Uterus (tissue), 4 donors: Measurements from ENCODE around the gene PIGM. TPM values are rescaled to one million over a fixed set of nuclear protein-coding genes. Genes with fewer than 3 reads are reported as not detected.

ENCODE experiments used
- DNase-seq, 2 donors: peaks; one replicate each; pipeline ENCODE4 v3.0.0-alpha.2; 2019 to 2020
- H3K27ac ChIP-seq, 2 donors: fragments of 200-600 bp; sonication (generic); 1 replicate in 1 of 2; 2 replicates in 1 of 2; pipeline ENCODE4 v1.5.1; 2016 to 2018
- H3K27me3 ChIP-seq, 2 donors: fragments of 200-600 bp; sonication (generic); one replicate each; pipeline ENCODE4 v1.5.1; 2018 to 2019; ENCODE audit warnings: control low read depth in 1 of 2
- H3K36me3 ChIP-seq, 2 donors: fragments of 200-600 bp; sonication (generic); one replicate each; pipeline ENCODE4 v1.5.1; 2019; ENCODE audit warnings: control low read depth in 1 of 2
- H3K4me1 ChIP-seq, 2 donors: fragments of 200-600 bp; sonication (generic); one replicate each; pipeline ENCODE4 v1.5.1; 2018 to 2019; ENCODE audit warnings: control low read depth in 1 of 2
- H3K4me3 ChIP-seq, 2 donors: fragments of 200-600 bp; sonication (generic); 1 replicate in 1 of 2; 2 replicates in 1 of 2; pipeline ENCODE4 v1.5.1; 2018 to 2019; ENCODE audit warnings: mild to moderate bottlenecking in 1 of 2
- H3K9me3 ChIP-seq, 2 donors: fragments of 200-600 bp; sonication (generic); one replicate each; pipeline ENCODE4 v1.5.1; 2019; ENCODE audit warnings: control low read depth in 1 of 2
- CTCF ChIP-seq, 4 experiments: fragments of 200-600 bp in 2 of 4; fragments of 450-650 bp in 2 of 4; sonication (generic) in 2 of 4; IDR thresholded peaks; one replicate each; pipeline ENCODE4 v1.5.1; 2016 to 2019; ENCODE audit warnings: antibody characterized with exemption in 4 of 4, mild to moderate bottlenecking in 2 of 4, moderate library complexity in 1 of 4
- POLR2A ChIP-seq, 2 donors: fragments of 450-650 bp; IDR thresholded peaks; one replicate each; pipeline ENCODE4 v1.6.1; 2016; ENCODE audit warnings: antibody characterized with exemption in 2 of 2, mild to moderate bottlenecking in 1 of 2, moderate library complexity in 1 of 2
- intact Hi-C: fragments of 100-400 bp; cut with DNase I; formaldehyde crosslinking; loops from one replicate; pipeline ENCODE4 v1.15.1; 2023; ENCODE audit warnings: low total_unique reads
- total RNA-seq, 4 donors: library from RNA; depleted of rRNA in 3 of 4; stranded (reverse); fragments of >200 nt in 3 of 4; gene quantifications; one replicate each; pipeline versions ENCODE4 v1.1.0 to v1.2.4, GENCODE V29; 2014 to 2023
- donor health status: DM: yes; HTN: yes; CAD: no.

Gene PIGM
- total RNA-seq, 4 donors from 2014 or later = 1.8 to 9.4 (median 7.5) TPM

- Histone ChIP-seq H3K27ac (no peak overlapping the region), H3K36me3 (no peaks in the 10 kb centered on the region), H3K9me3 (no peaks in the 10 kb centered on the region), H3K4me3 (no peak overlapping the region), H3K27me3 (peaks cover 0 to 8% of the 10 kb centered on the region in 2 donors), H3K4me1 (no peaks in the 10 kb centered on the region)
- DNase-seq = no peak
- intact Hi-C loops = no loop called here
- TF ChIP-seq POLR2A (IDR thresholded peaks at IDR 0.05) (no peak), CTCF (IDR thresholded peaks at IDR 0.05) (no peak)
Observed at GRCh38 chr1:160077486-160077885, 45.7 kb upstream of the PIGM start.

DNA sequence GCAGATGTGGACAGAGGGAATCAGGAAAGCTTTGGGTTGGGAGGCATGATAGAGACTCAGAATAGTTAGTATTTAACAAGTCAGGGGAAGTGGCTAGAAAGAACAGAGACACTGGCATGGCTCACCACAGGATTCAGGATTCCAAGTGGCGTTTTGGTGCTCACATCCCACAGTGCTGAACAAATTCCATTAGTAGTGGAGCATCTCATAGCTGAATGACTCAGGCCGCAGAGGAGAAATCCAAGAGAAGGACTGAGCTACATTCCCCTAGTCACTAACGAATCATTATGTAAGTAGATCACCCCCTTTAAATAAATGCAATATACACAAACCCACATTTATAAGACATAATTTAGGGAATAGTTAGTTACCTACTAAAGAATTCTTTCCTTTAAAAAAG is 44.5 kb upstream of the PIGM start:
- H3K36me3 ChIP-seq = no peaks in the 10 kb centered on the region
- no peak for DNase-seq
- no peak for TF ChIP-seq CTCF (IDR thresholded peaks at IDR 0.05)
- TF ChIP-seq POLR2A (IDR thresholded peaks at IDR 0.05) = no peak
- H3K4me3 ChIP-seq = no peak overlapping the region
- intact Hi-C loops = no loop called here
- peaks cover 0 to 6% of the 10 kb centered on the region in 2 donors for H3K27me3 ChIP-seq
- no peaks in the 10 kb centered on the region for H3K4me1 ChIP-seq
- no peak overlapping the region for H3K27ac ChIP-seq
- H3K9me3 ChIP-seq = no peaks in the 10 kb centered on the region

DNA sequence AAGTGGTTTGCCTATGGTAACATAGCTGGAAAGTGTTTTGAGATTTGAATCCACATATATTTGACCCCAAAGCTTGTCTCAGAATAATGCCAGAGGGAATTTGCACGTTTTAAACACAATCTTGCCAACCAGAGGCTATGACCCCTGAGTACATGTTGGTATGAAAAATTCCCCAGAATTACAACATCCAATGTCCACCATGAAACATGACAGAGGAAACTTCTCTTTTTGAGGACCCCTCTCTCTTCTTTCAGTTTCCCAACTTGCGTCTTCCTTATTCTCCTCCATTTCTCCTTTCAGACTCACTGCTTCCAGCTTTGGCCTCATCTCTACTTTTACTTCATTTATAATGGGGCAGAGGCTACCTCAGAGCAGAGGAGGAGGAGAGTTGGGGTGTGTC is 44.0 kb upstream of the PIGM start:
- no peaks in the 10 kb centered on the region for H3K36me3 ChIP-seq
- intact Hi-C loops = no loop called here
- TF ChIP-seq POLR2A (IDR thresholded peaks at IDR 0.05) = no peak
- TF ChIP-seq CTCF (IDR thresholded peaks at IDR 0.05) = no peak
- H3K4me1 ChIP-seq = no peaks in the 10 kb centered on the region
- H3K27ac ChIP-seq = no peak overlapping the region
- peaks cover 0 to 6% of the 10 kb centered on the region in 2 donors for H3K27me3 ChIP-seq
- H3K4me3 ChIP-seq = no peak overlapping the region
- H3K9me3 ChIP-seq = no peaks in the 10 kb centered on the region
- DNase-seq = no peak

- no peak for DNase-seq
- Histone ChIP-seq H3K4me1 (no peaks in the 10 kb centered on the region), H3K27ac (no peak overlapping the region), H3K27me3 (peaks cover 0 to 6% of the 10 kb centered on the region in 2 donors), H3K36me3 (no peaks in the 10 kb centered on the region), H3K4me3 (no peak overlapping the region), H3K9me3 (no peaks in the 10 kb centered on the region)
- TF ChIP-seq CTCF (IDR thresholded peaks at IDR 0.05) (no peak), POLR2A (IDR thresholded peaks at IDR 0.05) (no peak)
- intact Hi-C loops = no loop called here
Observed at GRCh38 chr1:160074865-160075264, 43.1 kb upstream of the PIGM start.

DNA sequence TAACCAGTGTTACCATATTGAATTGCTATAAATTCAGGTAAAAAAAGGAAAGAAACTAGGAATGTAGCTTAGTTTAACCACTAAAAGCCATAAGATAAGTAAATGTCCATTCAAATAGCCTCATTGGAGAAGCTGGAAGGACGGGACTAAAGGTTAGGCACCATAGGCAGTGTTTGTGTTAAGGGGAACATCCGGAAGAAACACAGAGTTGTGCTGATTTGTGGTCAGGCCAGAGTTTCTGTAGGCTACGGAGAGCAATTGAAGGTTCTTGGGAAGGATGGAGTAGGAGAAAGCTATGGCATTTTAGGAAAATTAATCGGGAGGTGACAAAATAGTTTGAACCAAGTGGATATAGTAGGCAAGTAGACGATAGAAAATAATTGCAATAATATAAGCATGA is 39.5 kb upstream of the PIGM start:
- TF ChIP-seq POLR2A (IDR thresholded peaks at IDR 0.05) (no peak), CTCF (IDR thresholded peaks at IDR 0.05) (no peak)

More for the DNA sequence above, 39.5 kb upstream of the PIGM start:
- H3K27ac ChIP-seq = no peak overlapping the region
- no peaks in the 10 kb centered on the region for H3K9me3 ChIP-seq
- H3K4me3 ChIP-seq = no peak overlapping the region
- H3K36me3 ChIP-seq = no peaks in the 10 kb centered on the region
- H3K4me1 ChIP-seq = no peaks in the 10 kb centered on the region
- DNase-seq = no peak
- no peaks in the 10 kb centered on the region for H3K27me3 ChIP-seq
- intact Hi-C loops = no loop called here
